HG03457 (cell line): ENCODE data around the gene SMG5.

Experiments
- ATAC-seq: cut with Tn5 transposase; IDR thresholded peaks from one replicate; pipeline ENCODE4 v1.9.1; 2021; ENCODE audit warnings: moderate number of reproducible peaks; ENCODE audit not compliant: unreplicated experiment

The SMG5 gene

DNA sequence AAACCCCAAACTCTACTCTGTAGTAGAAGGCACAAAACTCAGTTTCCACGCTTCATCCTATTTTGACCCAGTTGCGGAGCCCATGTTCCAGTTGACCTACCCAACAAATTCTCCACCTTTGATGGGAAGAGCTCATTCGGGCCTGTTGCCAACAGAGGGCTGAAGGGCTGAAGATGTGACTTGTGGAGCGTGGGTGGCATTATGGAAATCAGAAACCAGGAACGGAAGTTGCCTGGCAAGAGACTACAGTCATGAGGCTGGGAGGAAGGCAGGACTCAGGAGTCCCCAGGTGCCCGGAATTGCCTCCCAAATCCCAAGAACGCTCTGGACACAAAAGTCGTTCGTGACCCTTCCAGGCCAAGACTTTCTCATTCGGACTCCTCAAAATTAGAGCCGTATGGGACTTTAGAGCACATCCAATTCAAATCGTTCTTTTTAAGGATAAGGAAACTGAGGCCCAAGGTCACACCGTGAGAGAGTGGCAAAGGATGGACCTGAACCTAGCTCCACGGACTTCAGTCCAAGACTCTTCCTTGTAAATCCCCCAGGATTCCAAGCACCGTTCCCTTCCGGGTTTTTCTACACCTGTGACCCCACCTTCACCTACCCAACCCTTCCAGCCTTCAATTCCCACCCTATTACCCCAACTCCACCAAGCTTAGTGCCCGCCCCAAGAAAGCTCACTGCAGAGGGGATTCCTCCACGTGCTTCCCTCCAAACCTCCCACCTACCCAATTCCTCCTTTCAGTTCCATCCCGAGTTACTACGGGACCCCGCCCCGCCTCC lies 739 bp downstream of the SMG5 start:
- ATAC-seq, result no peak

DNA sequence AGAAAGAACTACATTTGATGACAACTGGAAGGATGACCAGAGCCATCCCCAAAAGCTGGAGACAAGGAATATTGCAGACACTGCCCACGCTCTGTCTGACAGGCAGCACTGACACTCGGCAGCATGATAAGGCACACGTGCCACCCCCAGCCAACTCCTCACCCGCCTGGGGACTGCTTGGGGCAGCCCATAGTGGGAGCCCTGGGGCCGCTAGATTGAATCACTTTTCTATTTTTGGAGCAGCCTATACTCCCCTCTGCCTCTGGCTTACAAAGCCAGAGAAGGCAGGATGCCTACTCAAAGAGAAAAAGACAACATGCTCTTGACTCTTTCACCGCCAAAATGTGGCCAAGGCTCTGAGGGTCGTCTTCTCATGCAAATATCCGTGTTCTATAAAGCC lies 1.3 kb downstream of the SMG5 start:
- no peak for ATAC-seq

DNA sequence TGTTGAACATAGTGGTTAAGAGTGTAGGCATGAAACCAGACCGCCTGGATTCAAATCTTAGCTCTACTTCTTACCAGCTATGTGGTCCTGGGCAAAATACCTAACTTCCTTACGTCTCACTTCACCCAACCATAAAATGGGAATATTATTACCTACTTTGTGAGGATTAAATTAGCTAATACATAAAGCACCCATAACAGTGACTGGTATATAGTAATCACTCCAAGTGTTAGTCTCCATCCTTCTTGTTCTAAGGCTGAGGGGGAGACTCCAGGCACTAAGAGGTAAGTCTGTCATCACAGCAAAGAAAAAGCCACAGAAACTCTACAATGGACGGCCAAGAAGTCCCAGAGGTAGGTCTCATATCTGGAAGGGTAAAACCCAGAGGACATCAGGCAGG lies 2.8 kb downstream of the SMG5 start:
- ATAC-seq, result no peak

DNA sequence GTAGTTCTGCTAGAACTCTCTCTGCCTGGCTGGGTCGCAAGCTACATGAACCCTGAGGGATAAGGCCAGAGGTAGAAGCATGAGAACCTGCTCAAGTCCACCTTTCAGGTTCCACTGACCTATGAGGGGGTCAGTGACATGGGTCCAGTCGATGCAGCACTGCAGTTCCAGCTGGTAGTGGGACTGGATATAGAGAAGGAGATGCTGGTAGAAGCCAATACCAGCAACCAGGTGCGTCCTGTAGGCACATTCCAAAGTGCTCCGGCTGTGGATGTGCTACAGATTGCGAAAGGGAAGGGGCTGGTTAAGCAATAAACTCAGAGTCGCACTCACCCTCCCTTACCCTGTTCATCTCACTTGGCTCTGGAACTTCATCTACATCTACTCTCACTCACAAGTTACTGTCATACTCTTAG lies 5.7 kb downstream of the SMG5 start:
- ATAC-seq, result no peak

DNA sequence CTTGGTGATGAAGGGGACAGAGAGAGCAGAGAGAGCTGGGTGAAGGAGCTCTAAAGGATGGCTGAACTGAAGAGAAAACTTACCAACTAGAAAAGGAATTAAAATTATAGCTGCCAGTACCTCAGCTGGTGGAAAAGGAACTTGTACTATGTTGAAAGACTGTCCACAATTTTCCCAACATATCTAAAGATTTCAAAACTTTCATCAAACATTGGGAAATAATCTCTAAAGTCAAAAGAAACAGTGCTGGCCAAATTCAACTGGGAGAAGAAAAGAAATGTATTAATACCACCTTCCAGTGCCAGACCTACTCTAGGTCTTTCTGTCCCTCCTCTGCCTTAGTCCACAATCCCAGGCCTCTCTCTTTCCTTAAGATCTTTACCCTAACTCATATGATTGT lies 6.1 kb downstream of the SMG5 start:
- ATAC-seq, result no peak

DNA sequence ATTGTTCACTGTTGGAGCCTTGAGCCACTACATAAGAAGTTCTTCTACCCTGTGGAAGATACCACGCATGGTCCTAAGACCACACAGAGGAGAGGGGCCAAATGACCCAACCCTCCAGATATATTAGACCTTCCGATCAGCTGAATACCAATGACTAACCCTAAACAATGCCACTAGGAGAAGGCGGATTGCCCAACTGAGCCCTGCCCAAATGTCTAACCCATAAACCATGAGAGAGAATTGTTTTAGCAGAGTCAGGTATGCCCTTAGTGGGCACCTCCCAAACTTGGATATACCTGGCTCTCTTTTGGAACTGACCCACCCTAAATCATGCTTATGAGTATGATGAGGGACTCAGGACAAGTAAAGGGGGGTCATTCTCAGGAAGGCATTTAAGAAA lies 12.3 kb downstream of the SMG5 start:
- ATAC-seq, result no peak

DNA sequence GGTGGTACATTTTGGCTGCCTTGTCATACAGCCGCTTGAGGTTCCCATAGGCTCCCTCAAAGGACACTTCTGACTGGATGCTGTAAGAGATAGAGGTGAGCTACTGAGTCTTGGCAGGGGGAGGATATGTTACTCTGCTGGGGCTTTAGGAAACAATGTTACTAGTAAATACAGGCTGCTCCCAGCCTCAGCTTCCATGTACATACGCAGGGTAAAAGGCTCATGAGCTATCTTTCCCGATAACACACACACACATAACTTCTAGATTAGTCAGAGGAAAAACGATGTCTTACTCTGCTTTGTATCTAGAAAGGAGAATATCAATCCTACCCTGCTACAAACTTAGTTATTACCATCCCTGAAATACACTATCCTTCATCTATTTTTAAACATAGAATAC lies 14.3 kb downstream of the SMG5 start:
- no peak for ATAC-seq

DNA sequence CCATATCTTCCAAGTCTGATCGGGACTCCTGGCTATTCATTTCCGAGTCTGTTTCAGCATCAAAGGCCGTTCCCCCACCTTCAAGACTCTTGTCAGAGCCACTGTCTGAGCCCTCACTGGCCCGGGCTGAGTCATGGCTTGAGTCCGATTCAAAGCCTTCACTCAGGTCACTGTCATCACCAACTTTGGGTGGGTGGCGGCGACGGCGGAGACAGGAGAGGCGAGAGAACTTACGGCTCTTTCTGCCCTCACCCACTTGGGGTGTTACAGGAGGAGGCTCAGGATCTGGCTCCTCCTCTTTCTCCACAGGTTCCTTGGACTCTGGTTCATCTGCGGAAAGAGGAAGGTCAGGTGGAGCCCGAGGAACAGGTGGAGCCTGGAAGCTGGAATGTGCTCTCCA lies 16.6 kb downstream of the SMG5 start:
- ATAC-seq, result no peak

DNA sequence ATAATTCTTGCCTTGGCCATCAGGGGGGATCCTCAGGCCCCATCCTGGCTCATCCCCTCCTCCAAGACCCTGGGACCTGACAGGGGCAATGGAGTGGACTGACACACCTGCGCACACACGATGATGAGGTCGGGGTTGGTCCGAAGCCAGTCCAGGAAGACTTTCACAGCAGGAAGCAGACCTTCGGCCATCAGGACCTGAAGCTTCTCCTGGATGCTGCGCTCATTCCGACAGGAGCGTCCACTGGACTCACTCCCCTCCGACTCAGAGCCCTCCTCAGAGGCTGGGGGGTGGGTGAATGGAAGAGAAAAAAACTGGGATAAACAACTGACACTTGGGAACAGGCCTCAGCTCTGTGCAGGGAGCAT lies 19.4 kb downstream of the SMG5 start:
- no peak for ATAC-seq

DNA sequence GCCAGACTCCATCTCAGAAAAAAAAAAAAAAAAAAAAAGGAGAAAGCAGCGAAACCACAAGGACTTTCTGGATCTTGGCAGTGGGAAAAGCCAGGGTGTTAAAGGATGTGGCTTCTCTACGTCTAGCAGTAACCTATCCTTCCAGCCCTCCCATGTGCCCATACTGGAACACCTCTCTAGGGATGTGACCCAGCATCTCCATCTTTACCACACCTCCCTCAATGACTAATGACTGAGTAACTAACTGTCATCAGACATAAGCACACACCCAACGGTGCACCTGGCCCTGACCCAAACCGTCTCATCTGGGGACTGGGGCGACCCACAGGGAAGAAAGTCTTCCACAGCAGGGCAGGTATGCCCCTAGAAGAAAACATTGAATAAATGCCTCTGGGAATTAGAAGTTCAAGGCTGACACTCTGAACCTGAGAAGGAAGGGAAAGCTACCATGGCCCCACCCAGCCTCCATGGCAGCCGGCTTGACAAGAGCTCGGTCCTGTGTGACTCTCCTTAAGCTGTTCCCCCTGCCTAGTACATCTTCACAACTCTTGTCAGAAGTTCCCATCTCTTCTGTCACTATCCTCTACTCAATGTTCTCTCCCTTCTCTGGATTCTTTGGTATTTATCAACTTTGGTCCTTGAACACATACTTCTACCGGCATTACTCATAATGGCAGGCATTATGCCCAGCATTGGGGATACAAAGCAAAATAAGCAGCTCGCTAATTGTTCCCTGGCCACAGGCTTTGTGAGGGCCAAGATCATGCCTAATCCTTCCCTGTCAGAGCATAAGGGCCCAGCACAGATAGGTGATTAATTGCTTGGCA lies 20.0 kb downstream of the SMG5 start:
- no peak for ATAC-seq

DNA sequence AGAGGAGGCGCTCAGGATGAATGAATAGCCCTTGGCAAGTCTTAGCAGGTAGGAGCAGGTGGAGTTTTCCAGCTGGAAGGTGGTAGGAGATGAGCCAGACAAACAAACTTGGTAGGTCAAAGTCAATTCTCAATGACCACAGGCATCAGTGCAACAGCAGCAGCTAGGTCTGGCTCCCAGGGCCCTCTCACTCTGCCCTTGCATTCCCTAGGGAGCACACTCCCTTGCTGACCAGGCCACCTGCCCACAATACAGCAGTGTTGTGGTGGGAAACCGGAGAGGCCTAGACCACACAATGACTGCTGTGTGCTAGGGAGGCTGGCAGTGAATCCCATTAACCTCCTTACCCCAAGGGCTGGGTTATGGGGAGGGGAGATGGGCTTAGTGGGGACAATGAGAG lies 21.7 kb downstream of the SMG5 start:
- ATAC-seq, result no peak

DNA sequence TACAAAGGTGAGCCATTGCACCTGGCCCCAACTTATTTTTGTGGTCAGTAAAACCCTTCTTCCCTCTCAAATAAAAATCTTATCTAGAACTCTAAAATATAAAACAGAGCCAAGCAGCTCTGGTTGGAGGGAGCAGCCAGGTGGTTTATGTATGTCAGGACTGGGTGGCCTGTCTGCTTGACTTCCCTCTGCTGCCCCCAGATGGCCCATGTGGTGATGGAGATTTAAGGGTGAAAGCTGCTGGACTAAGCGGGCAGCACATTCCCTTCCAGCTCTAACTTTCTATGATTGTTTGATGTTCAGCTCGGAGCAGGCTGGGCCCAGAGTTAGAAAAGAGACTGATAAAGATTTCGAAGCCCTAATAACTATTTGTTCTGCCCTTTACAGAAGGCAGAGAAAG lies 22.8 kb downstream of the SMG5 start:
- no peak for ATAC-seq

DNA sequence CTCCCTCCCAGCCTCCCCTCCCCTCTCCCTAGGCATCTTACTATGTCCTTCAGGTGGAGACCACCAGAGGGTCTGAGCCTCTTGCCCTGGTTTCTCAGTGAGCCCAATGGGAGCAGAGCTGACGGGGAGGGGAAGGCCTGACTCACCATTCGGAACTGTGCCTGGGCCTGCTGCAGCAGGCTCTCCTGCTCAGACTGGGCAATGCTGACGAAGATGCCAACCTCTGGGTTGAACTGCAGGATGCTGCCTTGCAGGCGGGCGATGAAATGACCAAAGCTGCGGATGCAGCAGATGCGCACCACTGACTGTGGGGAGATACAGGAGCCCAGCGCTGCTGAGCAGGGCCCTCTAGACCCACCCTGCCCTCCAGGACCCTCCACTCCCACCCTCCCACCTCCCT lies 23.8 kb downstream of the SMG5 start:
- no peak for ATAC-seq

DNA sequence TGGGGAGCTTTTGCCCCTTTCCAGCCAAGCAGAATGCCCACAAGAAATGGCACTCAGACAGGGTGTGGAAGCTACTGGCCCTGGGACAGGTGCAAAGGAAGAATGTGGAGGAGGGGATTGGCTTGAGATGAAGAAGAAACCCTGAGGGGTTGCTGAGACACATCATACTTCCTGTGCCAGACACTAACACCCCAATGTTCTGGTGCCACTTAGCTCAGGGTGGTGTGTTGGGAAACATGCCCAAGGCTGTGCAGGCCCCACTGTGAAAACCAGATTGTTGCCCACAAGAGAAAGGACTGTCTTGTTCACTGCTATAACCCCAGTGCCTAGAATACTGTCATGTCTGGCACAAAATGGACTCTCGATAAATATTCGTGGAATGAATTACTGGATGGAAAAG lies 24.9 kb downstream of the SMG5 start:
- no peak for ATAC-seq

DNA sequence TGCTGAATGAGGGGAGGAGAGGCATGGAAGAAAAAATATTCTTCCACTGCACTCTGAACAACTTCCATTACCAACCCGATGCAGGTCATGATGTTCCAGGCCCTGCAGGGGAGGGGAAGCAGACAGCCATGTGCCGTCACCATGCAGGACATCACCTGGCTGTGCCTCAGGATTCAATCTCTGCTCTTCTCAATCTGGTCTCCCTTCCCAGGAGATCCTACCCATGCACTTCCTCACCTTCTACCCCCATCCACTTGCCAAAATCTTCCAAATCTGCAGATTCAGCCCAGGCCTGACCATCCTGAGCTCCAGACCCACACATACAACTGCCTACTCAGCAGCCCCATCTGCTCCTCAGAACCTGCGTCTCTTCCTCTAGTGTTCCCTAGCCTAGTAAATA lies 29.0 kb downstream of the SMG5 start:
- no peak for ATAC-seq

DNA sequence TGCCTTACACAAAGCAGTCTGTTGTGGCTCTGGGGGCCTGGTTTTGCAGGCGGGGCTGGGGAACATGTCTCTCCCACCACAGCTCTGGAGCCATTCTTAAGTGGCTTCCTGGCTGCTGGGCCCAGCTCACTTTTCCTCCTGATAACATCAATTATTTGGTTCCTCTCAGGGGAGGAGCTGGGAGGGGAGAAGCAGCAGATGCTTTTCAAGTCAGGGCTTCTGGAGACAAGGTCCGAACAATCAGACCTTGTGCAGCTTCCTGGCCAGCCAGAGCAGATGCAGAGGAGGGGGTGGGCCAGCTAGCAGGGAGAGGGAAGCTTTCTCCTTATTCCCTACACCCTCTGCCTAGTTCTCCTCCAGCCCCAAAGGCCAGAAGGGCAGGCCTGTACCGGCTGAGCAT lies 31.1 kb downstream of the SMG5 start:
- ATAC-seq, result no peak

DNA sequence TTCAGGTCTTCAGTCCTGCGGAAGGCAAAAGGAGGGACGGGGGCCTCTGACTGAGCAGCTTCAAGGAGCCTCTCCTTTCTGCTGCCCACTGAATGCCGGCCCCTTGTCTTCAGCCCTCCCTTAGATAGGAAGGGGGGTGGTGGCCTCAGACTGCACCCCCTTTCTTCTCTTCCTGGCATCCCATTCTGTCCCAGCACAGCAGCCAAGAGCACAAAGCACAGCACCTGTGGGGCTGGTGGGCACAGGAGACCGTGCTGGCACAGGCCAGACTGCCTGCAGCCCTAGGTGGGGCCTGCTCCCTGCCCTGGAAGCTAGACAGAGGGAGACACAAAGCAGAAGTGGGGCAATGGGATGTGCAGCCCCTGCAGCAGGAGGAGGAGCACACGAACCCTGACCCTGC lies 33.0 kb downstream of the SMG5 start:
- no peak for ATAC-seq

DNA sequence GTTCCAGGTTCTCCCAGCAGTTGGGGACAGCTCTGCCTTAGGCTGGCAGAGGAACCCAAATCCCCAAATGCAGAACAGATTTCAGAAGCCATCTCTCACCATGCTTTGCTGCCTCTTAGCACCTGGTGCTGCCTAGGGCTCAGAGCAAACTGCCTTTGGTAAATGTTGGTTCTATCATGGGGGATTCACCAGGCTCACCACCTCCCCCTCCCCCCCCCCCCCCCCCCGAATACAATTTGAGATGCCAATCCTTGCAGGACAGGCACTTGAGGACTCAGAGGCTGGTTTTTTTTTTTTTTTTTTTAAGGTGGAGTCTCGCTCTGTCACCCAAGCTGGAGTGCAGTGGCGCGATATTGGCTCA lies 34.3 kb downstream of the SMG5 start:
- no peak for ATAC-seq

DNA sequence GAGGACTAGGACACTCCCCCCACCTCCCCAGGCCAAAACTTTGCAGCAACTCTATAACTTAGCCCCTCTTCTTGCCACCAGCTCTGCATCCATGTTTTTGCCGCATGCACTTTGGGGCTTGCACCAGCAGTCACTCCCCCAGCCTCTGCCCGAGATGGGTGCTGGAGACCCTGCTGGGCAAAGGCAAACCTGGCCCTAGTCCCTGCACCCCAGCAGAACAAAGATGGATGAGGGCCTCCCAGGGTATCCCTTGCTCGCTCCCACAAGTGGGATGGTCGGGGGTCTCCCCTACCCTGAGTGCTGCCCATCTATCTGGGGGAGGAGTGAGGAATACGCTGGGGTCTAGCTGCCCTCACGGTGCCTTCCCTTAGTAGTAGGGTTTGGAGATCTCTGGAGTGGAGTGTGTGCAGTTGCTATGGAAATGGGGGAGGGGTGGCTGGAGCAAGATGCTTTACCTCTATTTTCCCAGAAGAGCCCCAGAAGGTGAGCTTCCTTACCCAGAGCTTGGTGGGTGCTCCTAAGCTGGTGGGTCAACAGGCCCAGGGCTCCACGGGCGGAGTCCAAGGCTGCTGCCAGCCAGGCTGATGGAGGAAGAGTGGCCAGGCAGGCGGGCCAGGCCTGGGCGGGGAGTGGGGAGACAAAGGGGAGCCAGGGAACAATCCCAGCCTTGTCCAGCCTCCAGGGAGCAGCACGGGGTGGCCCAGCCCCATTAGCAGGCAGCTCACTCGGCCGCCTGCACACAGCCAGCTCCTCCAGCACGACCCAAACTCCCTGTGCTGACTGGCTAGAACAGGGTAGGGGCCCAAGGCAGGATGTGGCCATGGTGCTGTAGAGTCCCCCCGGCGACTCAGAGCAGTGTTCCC lies 34.9 kb downstream of the SMG5 start, which contains the start of gene PAQR6:
Gene PAQR6, minus strand, starts transcription at position 597 of the 863 bp plus-strand sequence. CDS start 1,325 bp downstream, outside the sequence.
- ATAC-seq, result no peak

DNA sequence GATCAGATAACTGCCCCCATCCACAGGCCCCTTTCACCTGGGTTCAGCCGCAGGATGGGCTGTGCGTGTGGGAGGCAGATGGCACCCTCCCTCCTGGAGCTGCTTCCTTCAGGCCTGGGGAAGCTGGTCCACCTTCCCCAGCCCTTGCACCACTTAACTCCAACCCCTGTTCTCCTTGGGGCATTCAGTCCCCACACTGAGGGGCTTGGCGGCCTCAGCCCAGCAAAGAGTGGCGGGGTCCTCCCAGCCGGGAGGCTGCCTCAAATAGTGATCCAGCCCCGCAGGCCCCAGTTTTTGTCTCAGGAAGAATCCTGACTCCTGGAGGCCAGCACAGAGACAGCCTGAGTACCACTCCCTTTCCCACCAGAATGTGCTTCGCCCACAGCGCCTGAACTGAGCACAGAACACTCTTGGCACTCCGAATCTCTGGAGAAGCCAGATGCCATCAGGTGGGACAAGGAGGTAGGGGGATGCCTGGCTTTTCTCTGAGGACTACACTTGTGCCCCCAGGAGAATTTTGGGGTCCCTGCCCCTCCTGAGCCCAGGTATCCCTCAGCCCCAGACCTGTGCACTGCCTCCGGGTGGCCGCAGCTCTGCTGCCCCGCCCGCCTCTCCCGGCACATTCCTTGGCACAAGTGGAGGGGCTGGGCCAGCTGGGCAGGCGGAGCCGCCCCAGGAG lies 35.7 kb downstream of the SMG5 start:
- no peak for ATAC-seq

DNA sequence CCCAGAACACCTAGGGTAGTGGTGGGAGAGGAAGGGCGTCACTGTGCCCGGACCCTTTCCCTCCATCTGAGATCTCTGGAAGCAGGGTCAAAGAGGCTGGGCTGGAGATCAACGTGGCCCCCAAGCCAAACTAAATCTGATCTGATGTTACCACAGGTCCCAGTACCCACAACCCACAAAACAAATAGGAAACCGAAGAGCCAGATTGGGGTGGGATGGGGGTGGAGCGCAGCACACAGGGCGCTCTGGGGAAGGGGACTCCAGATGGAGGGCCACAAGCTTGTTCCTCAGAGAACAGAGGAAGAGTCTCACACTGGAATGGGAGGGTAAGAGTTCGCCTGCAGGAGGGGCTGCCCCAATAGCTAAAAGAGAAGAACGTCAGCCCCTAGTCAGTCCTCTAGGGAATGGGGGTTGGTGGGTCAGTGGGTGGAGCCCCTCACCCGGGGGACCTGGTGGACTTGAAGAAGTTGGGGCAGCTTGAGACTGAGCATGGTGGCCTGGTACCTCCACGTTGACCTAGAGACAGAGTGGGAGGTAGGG lies 36.3 kb downstream of the SMG5 start:
- ATAC-seq, result no peak
